Measurements from ENCODE around the gene FAM180B. TPM values are rescaled to one million over a fixed set of nuclear protein-coding genes. Genes with fewer than 3 reads are reported as not detected.

FAM180B gene
- total RNA-seq, 2 donors from 2014 or later: not detected

- H3K27ac Mint-ChIP-seq: peak within 1 kb of the TSS; percentile 100
Observed at GRCh38 chr11:47578524-47579494, 7.7 kb upstream of the FAM180B start, which contains the start of the genes KBTBD4 and NDUFS3. Gene KBTBD4, minus strand, starts transcription at chr11:47578970. Its CDS starts 19 bp downstream, at chr11:47578951. Gene NDUFS3, plus strand, starts transcription at chr11:47579074. Its CDS starts 18 bp downstream, at chr11:47579092.

DNA sequence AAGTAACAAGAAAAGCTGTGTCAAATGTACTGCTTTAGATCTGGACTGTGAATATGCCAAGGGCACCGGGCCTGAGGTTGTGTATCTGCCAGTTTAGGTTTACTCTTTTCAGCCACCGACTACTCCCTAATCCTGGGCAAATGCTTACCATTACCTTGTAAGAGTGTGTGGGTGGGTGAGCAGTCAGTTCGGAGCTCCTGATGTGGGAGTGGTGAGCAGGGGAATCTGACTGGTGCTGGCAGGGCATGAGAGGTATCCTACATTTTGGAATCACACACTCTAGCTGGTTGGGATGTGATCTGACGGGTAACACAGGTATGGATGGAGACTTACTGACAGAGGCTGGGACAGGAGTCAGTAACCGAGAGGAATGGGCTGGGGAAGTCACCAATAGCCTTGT is 2.6 kb upstream of the FAM180B start:
- H3K27me3 Mint-ChIP-seq: no peaks in the 10 kb centered on the region
- peaks cover 6% of the 10 kb centered on the region for H3K4me1 Mint-ChIP-seq
- H3K9me3 Mint-ChIP-seq: no peaks in the 10 kb centered on the region
- ATAC-seq (replicated peaks): no peak
- no peak overlapping the region for H3K27ac Mint-ChIP-seq
- H3K36me3 Mint-ChIP-seq (ENCODE audit: low read depth): peaks cover 69% of the 10 kb centered on the region
- H3K4me3 Mint-ChIP-seq: no peak overlapping the region

More at GRCh38 chr11:47578524-47579494, 7.7 kb upstream of the FAM180B start, which contains the start of the genes KBTBD4 and NDUFS3:
- ATAC-seq (replicated peaks): peak; percentile 96
- Mint-ChIP-seq H3K27me3 (no peaks in the 10 kb centered on the region), H3K4me3 (peak within 1 kb of the TSS; percentile 100), H3K4me1 (peaks cover 12% of the 10 kb centered on the region), H3K36me3 (ENCODE audit: low read depth) (peaks cover 100% of the 10 kb centered on the region), H3K9me3 (no peaks in the 10 kb centered on the region)

- Mint-ChIP-seq H3K4me1 (no peaks in the 10 kb centered on the region), H3K27me3 (no peaks in the 10 kb centered on the region), H3K9me3 (no peaks in the 10 kb centered on the region), H3K4me3 (no peak overlapping the region), H3K27ac (no peak overlapping the region), H3K36me3 (ENCODE audit: low read depth) (peaks cover 35% of the 10 kb centered on the region)
- ATAC-seq (replicated peaks): peak; percentile 19
Observed at GRCh38 chr11:47587039-47587716, 700 bp downstream of the FAM180B start.

DNA sequence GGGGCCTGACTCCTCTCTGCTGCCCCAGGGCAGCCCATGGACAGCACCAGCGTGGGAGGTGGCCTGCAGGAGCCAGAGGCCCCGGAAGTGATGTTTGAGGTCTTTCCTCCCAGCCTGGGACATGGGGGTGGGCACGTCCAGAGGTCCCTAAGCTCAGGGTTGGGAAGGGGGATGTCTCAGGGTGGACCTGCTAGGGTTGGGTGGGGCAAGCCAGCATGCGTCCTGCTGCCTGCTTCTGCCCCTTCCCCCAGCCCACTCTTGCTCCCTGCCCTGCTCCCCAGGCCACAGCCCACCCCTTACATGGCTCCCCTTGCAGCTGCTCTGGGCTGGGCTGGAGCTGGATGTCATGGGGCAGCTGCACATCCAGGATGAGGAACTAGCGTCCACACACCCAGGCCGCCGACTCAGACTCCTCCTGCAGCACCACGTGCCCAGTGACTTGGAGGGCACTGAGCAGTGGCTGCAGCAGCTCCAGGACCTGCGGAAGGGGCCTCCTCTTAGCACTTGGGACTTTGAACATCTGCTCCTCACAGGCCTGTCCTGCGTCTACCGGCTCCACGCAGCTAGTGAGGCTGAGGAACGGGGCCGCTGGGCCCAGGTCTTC is 1.3 kb downstream of the FAM180B start:
- H3K27ac Mint-ChIP-seq: no peak overlapping the region
- no peaks in the 10 kb centered on the region for H3K4me1 Mint-ChIP-seq
- H3K36me3 Mint-ChIP-seq (ENCODE audit: low read depth): peaks cover 29% of the 10 kb centered on the region
- no peaks in the 10 kb centered on the region for H3K9me3 Mint-ChIP-seq
- no peak for ATAC-seq (replicated peaks)
- no peaks in the 10 kb centered on the region for H3K27me3 Mint-ChIP-seq
- no peak overlapping the region for H3K4me3 Mint-ChIP-seq

DNA sequence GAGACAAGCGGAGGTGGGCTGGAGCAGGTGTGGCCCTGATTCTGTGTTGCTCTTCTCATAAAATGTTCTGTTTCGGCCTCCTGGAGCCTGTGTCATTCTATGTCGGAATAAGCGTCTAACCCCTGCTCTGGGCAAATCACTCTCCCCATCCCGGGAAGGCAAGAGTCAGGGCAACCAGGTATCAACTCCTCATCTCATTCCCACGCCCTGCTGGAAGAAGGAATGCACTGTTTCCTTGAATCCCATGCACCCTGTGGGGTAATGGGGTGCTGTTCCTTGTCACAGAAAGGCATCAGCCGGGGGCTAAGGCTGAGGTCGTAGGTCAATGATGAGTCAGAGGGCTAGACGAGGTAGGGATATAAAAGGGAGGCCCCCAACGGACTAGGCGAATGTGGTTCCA is 2.6 kb downstream of the FAM180B start:
- Mint-ChIP-seq H3K4me3 (no peak overlapping the region), H3K36me3 (ENCODE audit: low read depth) (peaks cover 16% of the 10 kb centered on the region), H3K9me3 (no peaks in the 10 kb centered on the region), H3K27me3 (peaks cover 8% of the 10 kb centered on the region), H3K27ac (no peak overlapping the region), H3K4me1 (no peaks in the 10 kb centered on the region)
- no peak for ATAC-seq (replicated peaks)

- Mint-ChIP-seq H3K27ac (no peak overlapping the region), H3K27me3 (peaks cover 11% of the 10 kb centered on the region), H3K4me3 (no peak overlapping the region), H3K9me3 (no peaks in the 10 kb centered on the region), H3K36me3 (ENCODE audit: low read depth) (peaks cover 11% of the 10 kb centered on the region), H3K4me1 (peaks cover 3% of the 10 kb centered on the region)
- ATAC-seq (replicated peaks): no peak
Observed at GRCh38 chr11:47589584-47589976, 3.1 kb downstream of the FAM180B start.

- Mint-ChIP-seq H3K27ac (no peak overlapping the region), H3K4me3 (no peak overlapping the region), H3K36me3 (ENCODE audit: low read depth) (peaks cover 5% of the 10 kb centered on the region), H3K4me1 (peaks cover 5% of the 10 kb centered on the region), H3K9me3 (no peaks in the 10 kb centered on the region), H3K27me3 (peaks cover 15% of the 10 kb centered on the region)
- ATAC-seq (replicated peaks): no peak
Observed at GRCh38 chr11:47589977-47590861, 3.7 kb downstream of the FAM180B start.

DNA sequence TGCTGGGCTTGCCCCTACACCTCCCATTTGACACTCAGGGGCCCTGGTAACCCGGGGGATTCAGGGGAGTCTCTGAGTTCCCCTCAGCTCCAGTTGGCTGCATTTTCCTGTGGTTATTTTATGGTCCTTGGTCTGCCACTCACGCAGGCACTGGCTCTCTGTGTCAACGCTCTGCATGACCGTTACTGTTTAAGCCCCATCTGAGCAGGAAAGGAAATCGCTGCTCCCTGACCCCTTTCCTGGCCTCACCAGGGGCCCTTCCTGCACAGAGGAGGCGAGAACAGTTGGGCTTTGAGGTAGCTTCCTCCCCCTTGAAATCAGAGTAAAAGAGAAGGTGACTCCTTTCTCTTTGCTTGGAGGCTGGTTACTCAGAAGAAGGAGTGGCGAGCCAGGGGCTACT is 5.3 kb downstream of the FAM180B start:
- Mint-ChIP-seq H3K4me3 (no peak overlapping the region), H3K36me3 (ENCODE audit: low read depth) (peaks cover 9% of the 10 kb centered on the region), H3K27ac (no peak overlapping the region), H3K9me3 (no peaks in the 10 kb centered on the region), H3K4me1 (peaks cover 5% of the 10 kb centered on the region), H3K27me3 (peaks cover 23% of the 10 kb centered on the region)
- ATAC-seq (replicated peaks): no peak

DNA sequence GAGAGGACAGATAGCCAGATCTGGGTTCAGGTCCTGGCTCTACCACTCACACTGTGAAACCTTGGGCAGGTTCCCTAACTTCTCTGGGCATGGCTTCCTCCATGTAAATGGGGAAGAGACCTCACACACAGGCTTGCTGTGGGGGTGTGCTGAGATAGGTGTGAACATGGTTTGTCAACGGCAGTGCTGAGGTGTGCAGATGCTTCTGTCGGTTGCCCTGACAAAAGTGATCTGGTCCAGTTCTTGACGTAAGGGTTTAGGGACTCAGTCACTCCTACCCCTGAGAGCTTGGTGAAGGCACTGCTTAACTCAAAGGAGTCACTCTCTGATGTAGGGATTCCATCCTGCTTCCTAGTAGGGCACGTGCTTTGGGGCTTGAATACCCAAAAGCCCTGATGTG is 5.8 kb downstream of the FAM180B start:
- no peak overlapping the region for H3K27ac Mint-ChIP-seq

DNA sequence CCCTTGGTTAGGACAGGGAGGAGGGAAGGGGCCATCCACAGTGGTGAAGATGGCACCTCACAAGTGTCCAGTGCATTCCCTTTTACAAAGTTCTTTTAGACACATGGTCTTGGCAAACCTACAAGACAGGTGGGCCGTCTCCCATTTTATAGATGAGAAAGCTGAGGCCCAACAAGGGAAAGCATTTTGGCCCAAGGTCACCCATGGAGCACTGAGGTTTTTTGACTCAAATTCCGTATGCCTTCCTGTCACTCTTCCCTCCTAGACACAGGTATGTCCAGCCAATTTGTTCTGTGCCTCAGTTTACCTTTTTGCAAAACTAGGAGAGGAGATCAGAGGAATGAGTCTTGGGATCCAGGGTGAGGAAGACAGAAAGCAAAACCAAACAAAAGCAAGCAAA is 6.5 kb downstream of the FAM180B start:
- no peak overlapping the region for H3K27ac Mint-ChIP-seq
- H3K4me1 Mint-ChIP-seq: peaks cover 5% of the 10 kb centered on the region
- ATAC-seq (replicated peaks): no peak
- H3K9me3 Mint-ChIP-seq: no peaks in the 10 kb centered on the region
- H3K36me3 Mint-ChIP-seq (ENCODE audit: low read depth): peaks cover 9% of the 10 kb centered on the region
- peaks cover 23% of the 10 kb centered on the region for H3K27me3 Mint-ChIP-seq
- H3K4me3 Mint-ChIP-seq: no peak overlapping the region

More for the DNA sequence above, 5.8 kb downstream of the FAM180B start:
- Mint-ChIP-seq H3K4me3 (no peak overlapping the region), H3K36me3 (ENCODE audit: low read depth) (peaks cover 9% of the 10 kb centered on the region), H3K9me3 (no peaks in the 10 kb centered on the region), H3K27me3 (peaks cover 23% of the 10 kb centered on the region), H3K4me1 (peaks cover 5% of the 10 kb centered on the region)
- no peak for ATAC-seq (replicated peaks)

DNA sequence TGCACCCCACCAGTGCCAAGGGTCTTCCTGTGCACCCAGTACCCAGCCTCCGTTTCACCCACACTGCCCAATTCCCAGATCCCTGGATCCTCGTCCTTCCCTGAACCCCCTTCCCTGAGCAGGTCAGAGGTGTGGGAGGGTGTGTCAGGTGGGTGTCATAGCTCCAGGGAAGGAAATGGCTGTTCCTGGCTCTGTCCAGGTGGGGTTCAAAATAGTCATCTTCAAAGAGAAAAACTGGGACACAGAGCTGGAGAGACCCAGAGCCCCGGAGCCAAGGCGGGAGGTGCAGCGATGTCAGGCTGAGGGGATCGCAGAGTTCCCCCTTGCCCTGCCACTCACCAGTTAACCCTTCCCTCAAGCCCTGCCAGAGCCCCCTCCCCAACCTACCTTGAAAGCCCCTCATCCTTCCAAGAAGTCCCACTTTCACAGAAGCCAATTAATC is 7.0 kb downstream of the FAM180B start:
- ATAC-seq (replicated peaks): no peak
- H3K4me3 Mint-ChIP-seq: no peak overlapping the region
- peaks cover 9% of the 10 kb centered on the region for H3K36me3 Mint-ChIP-seq (ENCODE audit: low read depth)
- H3K27me3 Mint-ChIP-seq: peaks cover 23% of the 10 kb centered on the region
- peaks cover 5% of the 10 kb centered on the region for H3K4me1 Mint-ChIP-seq
- no peak overlapping the region for H3K27ac Mint-ChIP-seq
- H3K9me3 Mint-ChIP-seq: no peaks in the 10 kb centered on the region

DNA sequence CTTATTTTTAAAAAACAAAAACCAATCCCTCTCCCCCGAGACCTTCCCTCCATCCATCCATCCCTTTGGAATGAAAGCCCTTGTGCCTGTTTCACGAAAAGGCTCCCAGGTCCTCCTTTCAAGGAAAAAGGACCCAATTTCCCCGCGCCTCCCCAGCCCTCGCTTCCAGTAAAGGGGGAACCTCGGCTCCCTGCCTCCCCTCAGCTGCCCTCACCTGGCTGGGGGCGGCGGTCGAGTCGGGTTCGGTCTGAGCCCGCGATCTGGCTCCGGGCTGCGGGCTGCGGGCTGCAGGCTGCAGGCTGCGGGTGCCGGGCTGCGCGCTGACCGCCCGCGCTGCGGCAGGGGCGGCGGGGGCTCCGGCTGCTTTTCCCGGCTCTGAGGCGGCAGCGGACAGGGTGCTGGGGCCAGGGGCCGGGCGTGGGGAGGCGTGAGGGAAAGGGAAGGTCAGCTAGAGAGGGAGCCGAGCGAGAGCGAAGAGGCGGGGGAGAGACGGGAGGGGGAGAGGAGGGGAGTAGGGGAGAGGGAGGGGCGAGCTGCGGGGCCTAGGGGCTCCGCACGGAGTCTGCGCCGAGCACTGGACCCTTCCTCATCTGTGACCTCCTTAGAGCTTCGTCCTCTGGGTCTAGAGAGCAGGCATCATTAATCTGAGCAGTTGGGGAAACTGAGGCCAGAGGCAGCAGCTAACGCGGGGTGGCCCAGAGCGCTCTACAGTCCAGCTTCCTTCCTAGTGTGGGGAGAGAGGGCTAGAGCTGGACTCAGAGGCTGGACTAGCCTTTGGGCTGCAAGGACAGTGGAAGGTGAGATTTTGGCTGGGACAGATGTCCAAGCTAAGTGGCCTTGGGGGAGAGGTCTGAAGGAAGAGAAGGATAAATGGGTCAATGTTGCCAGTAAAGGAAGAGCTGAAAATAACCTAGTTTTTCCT is 7.7 kb downstream of the FAM180B start, which contains the start of gene C1QTNF4:
Gene C1QTNF4 (minus strand): TSS at position 478 of the 922 bp plus-strand sequence. CDS start 3,601 bp downstream, outside the sequence.
- H3K4me1 Mint-ChIP-seq: peaks cover 5% of the 10 kb centered on the region
- peaks cover 9% of the 10 kb centered on the region for H3K36me3 Mint-ChIP-seq (ENCODE audit: low read depth)
- no peak within 1 kb of the TSS for H3K4me3 Mint-ChIP-seq
- peaks cover 23% of the 10 kb centered on the region for H3K27me3 Mint-ChIP-seq
- H3K27ac Mint-ChIP-seq: no peak within 1 kb of the TSS
- ATAC-seq (replicated peaks): no peak
- no peaks in the 10 kb centered on the region for H3K9me3 Mint-ChIP-seq

DNA sequence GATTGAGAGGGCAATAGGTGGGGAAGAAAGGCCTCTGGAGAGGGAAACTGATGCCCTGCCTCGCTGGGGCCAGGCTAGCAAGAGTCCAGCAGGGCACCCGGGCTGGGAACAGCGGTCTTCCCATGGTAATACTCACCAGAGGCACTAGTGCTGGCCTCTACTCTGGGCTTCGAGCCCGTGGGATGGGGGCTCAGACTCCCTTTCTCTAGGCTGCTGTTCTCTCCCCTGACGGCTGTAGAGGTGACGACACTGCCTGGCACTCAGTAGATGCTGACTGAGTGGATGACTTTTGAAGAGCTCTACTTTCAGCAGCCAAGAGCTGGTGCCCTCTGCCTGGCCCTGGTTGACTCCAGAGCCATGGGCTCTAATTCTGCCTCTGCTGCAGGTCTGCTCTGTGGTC is 8.6 kb downstream of the FAM180B start:
- Mint-ChIP-seq H3K36me3 (ENCODE audit: low read depth) (peaks cover 9% of the 10 kb centered on the region), H3K27ac (no peak overlapping the region), H3K27me3 (peaks cover 23% of the 10 kb centered on the region), H3K4me1 (peaks cover 5% of the 10 kb centered on the region), H3K9me3 (no peaks in the 10 kb centered on the region), H3K4me3 (no peak overlapping the region)
- no peak for ATAC-seq (replicated peaks)
